ENCODE results near the gene SQSTM1. TPM values are rescaled to one million over a fixed set of nuclear protein-coding genes. Genes with fewer than 3 reads are reported as not detected.

The SQSTM1 gene
- total RNA-seq, 1 donor from 2014 or later = 97.0 TPM

DNA sequence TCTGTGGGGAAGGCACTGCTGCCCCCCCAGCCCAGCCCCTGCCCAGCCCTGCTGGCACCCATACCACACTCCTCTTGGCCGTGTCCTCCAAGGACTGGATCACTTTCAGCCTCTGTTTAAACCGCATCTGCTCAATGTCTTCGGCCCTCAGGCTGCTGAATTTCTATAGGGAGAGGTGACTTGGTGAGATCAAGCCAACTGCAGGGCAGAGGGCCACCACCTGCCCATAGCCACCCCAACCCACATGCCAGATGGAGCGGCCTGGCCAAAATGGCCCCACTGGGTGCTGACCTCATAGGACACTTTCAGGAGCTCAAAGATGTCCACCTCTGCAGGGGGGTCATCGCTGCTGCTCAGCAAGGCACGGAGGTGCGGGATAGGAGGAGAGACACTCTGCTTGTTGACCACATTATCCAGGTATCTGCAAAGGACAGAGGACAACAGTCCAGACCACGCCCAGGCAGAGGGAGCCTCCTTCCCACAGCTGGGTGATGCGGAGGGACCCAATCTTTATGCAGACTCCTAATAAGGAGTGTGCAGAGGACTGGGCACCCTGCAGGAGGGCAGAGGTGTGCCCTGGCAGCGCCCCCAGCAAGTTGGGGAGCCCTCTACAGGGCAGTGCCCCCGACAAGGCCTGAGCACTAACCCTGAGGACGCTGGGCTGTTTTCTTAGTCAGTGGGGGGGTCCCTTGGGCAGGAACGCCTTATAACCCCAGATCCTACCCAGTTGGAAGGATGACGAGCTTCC, 52.3 kb downstream of the SQSTM1 start:
- Mint-ChIP-seq H3K36me3 (ENCODE audit: unreplicated experiment) (peaks cover 5% of the 10 kb centered on the region), H3K27ac (ENCODE audit: unreplicated experiment) (no peak overlapping the region)

DNA sequence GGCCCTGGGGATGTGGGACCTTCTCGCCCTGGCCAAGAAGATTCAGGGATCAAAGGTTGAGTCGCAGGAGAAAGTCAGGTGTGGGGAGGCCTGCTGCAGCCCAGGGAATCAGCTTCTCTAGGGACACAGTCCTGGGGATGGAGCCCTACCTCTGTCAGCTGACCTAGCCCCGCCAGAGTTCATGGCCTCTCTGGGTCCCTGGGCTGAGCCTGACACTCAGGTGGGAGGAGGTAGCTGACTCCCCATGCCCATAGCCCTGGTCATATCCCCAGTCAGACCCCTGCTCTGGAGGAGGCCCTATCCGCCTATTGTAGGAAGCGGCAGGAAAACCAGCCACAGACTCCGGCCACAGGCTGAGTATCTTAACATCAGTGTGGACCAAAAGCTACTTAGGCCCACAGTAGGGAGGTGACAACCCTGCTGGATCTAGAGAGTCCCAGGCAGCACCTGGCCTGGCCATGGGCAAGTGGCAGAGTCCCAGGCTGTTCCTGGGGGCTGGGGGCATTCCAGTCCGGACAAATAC, 52.9 kb downstream of the SQSTM1 start:
- H3K4me1 Mint-ChIP-seq (ENCODE audit: low read depth, unreplicated experiment) = peaks cover 4% of the 10 kb centered on the region
- no peak for DNase-seq
- no peak overlapping the region for H3K4me3 Mint-ChIP-seq (ENCODE audit: unreplicated experiment)
- no peak overlapping the region for H3K27ac Mint-ChIP-seq (ENCODE audit: unreplicated experiment)
- peaks cover 4% of the 10 kb centered on the region for H3K9me3 Mint-ChIP-seq (ENCODE audit: unreplicated experiment)
- TF ChIP-seq, protein P1, sequence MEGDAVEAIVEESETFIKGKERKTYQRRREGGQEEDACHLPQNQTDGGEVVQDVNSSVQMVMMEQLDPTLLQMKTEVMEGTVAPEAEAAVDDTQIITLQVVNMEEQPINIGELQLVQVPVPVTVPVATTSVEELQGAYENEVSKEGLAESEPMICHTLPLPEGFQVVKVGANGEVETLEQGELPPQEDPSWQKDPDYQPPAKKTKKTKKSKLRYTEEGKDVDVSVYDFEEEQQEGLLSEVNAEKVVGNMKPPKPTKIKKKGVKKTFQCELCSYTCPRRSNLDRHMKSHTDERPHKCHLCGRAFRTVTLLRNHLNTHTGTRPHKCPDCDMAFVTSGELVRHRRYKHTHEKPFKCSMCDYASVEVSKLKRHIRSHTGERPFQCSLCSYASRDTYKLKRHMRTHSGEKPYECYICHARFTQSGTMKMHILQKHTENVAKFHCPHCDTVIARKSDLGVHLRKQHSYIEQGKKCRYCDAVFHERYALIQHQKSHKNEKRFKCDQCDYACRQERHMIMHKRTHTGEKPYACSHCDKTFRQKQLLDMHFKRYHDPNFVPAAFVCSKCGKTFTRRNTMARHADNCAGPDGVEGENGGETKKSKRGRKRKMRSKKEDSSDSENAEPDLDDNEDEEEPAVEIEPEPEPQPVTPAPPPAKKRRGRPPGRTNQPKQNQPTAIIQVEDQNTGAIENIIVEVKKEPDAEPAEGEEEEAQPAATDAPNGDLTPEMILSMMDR (IDR thresholded peaks at IDR 0.05; ENCODE audit: partially characterized antibody, unreplicated experiment) = no peak
- H3K27me3 Mint-ChIP-seq (ENCODE audit: unreplicated experiment) = peaks cover 5% of the 10 kb centered on the region
- peaks cover 5% of the 10 kb centered on the region for H3K36me3 Mint-ChIP-seq (ENCODE audit: unreplicated experiment)

More for the DNA sequence above, 52.3 kb downstream of the SQSTM1 start:
- peaks cover 8% of the 10 kb centered on the region for H3K9me3 Mint-ChIP-seq (ENCODE audit: unreplicated experiment)
- peaks cover 5% of the 10 kb centered on the region for H3K4me1 Mint-ChIP-seq (ENCODE audit: low read depth, unreplicated experiment)
- peaks cover 5% of the 10 kb centered on the region for H3K27me3 Mint-ChIP-seq (ENCODE audit: unreplicated experiment)
- H3K4me3 Mint-ChIP-seq (ENCODE audit: unreplicated experiment) = no peak overlapping the region
- TF ChIP-seq, protein P1 (IDR thresholded peaks at IDR 0.05; ENCODE audit: partially characterized antibody, unreplicated experiment) = no peak
- DNase-seq = no peak

DNA sequence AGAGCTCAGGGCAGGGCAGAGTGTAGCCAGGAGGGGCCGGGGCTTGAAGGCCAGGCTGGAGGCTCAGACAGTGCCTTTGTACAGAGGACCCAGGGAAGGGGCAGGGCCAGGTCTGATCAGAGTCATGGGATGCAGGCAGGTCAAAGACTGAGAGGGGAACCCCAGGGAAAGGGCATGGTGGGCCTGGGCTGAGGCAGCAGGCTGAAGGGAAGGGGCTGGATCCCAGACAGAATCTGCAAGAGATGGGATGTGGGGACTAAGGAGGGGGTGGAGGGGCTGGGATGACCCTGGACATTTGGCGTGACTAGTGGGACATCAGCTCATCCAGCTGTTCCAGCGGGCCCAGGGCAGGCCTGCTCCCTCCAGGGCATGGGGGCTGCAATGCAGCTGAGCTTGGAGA, 53.4 kb downstream of the SQSTM1 start:
- TF ChIP-seq, protein P1 (IDR thresholded peaks at IDR 0.05; ENCODE audit: partially characterized antibody, unreplicated experiment) = no peak
- Mint-ChIP-seq H3K9me3 (ENCODE audit: unreplicated experiment) (peaks cover 4% of the 10 kb centered on the region), H3K4me3 (ENCODE audit: unreplicated experiment) (no peak overlapping the region), H3K27ac (ENCODE audit: unreplicated experiment) (no peak overlapping the region), H3K27me3 (ENCODE audit: unreplicated experiment) (peaks cover 5% of the 10 kb centered on the region), H3K4me1 (ENCODE audit: low read depth, unreplicated experiment) (peaks cover 4% of the 10 kb centered on the region), H3K36me3 (ENCODE audit: unreplicated experiment) (peaks cover 5% of the 10 kb centered on the region)
- no peak for DNase-seq

DNA sequence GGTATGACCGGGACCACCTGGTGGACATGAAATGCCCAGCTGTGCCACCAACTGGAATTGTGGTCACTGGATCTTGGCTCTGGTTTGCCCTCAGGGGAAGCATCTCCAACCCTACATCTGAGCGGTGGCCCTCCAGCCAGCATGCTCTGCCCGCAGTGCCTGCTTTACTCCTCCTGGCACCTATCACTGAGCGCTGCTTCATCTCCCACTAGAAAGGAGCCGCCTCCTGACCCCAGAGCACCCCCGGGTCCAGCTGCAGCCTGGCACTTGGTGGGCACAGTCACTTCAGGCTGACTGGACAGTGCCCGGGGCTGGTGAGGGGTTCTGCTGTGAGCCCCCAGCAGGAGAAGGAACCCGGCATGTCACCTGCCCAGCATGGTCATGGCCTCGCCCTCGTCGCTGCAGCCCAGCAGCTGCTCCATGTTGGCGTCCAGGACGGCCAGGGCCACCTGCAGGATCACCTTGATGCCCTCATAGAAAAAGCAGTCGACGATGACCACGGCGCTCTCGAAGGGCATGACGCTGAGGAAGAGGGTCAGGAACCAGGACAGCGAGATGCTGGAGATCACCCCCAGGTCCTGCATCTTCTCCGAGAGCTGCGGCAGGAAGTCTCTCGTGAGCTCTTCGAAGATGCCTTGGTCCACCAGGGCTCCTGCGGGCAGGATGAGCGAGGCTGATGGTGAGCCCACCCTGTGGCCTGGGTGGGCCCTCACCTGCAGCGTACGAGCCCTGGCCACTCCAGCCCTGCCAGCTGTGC, 54.0 kb downstream of the SQSTM1 start:
- TF ChIP-seq, protein P1 (IDR thresholded peaks at IDR 0.05; ENCODE audit: partially characterized antibody, unreplicated experiment) = no peak
- peaks cover 4% of the 10 kb centered on the region for H3K4me1 Mint-ChIP-seq (ENCODE audit: low read depth, unreplicated experiment)
- H3K9me3 Mint-ChIP-seq (ENCODE audit: unreplicated experiment) = peaks cover 4% of the 10 kb centered on the region
- no peak for DNase-seq
- H3K27ac Mint-ChIP-seq (ENCODE audit: unreplicated experiment) = no peak overlapping the region
- H3K36me3 Mint-ChIP-seq (ENCODE audit: unreplicated experiment) = peaks cover 5% of the 10 kb centered on the region
- H3K4me3 Mint-ChIP-seq (ENCODE audit: unreplicated experiment) = no peak overlapping the region
- H3K27me3 Mint-ChIP-seq (ENCODE audit: unreplicated experiment) = peaks cover 5% of the 10 kb centered on the region
